HepG2 (cell line): ENCODE measurements around the gene BIRC5. TPM values are rescaled to one million over a fixed set of nuclear protein-coding genes. Genes with fewer than 3 reads are reported as not detected.
A peak's percentile ranks its signal among the peaks of the same experiment; 100 is the strongest.

Source experiments
- BORCS8-MEF2B ChIP-seq: sonication (generic); formaldehyde crosslinking; IDR thresholded peaks from 2 replicates; pipeline ENCODE4 v1.8.0; 2022; ENCODE audit warnings: mild to moderate bottlenecking, missing genetic modification reagents
- CHCHD3 ChIP-seq: sonication (generic); formaldehyde crosslinking; IDR thresholded peaks from 2 replicates; pipeline ENCODE4 v1.8.0; 2022; ENCODE audit warnings: mild to moderate bottlenecking, missing genetic modification reagents, moderate library complexity
- CREM ChIP-seq, 2 experiments: sonication (generic) in 1 of 2; formaldehyde crosslinking in 1 of 2; IDR thresholded peaks; 2 replicates each; pipeline versions ENCODE4 v1.4.0 to v1.6.1; 2016 to 2020; ENCODE audit warnings: antibody characterized with exemption in 1 of 2, mild to moderate bottlenecking in 1 of 2, missing genetic modification reagents in 1 of 2
- GABPA ChIP-seq, 2 experiments: IDR thresholded peaks; 2 replicates each; pipeline ENCODE4 v1.6.1; 2011 to 2016; ENCODE audit warnings: low read depth in 2 of 2, low read length in 1 of 2, missing biosample characterization in 1 of 2, missing genetic modification characterization in 1 of 2
- KDM1A ChIP-seq: IDR thresholded peaks from 2 replicates; pipeline ENCODE4 v1.6.1; 2016; ENCODE audit warnings: missing compliant biosample characterization
- KDM5A ChIP-seq: fragments of 200-600 bp; sonication (generic); IDR thresholded peaks from 2 replicates; pipeline ENCODE4 v1.7.0; 2018; ENCODE audit warnings: antibody characterized with exemption, mild to moderate bottlenecking, low read length, borderline replicate concordance
- KLF12 ChIP-seq: sonication (generic); formaldehyde crosslinking; IDR thresholded peaks from 2 replicates; pipeline ENCODE4 v1.4.0; 2020; ENCODE audit warnings: missing genetic modification reagents, borderline replicate concordance
- MAF1 ChIP-seq: sonication (generic); formaldehyde crosslinking; IDR thresholded peaks from 2 replicates; pipeline ENCODE4 v1.5.0; 2020; ENCODE audit warnings: missing genetic modification reagents, borderline replicate concordance
- NFRKB ChIP-seq: fragments of 450-650 bp; IDR thresholded peaks from 2 replicates; pipeline ENCODE4 v1.6.1; 2017
- NKX3-1 ChIP-seq: sonication (generic); formaldehyde crosslinking; IDR thresholded peaks from 2 replicates; pipeline ENCODE4 v1.5.0; 2020; ENCODE audit warnings: missing genetic modification reagents
- SMC3 ChIP-seq: IDR thresholded peaks from 2 replicates; pipeline ENCODE4 v1.6.1; 2011; ENCODE audit warnings: low read length, improper control_type of control experiment
- WIZ ChIP-seq: sonication (generic); formaldehyde crosslinking; IDR thresholded peaks from 2 replicates; pipeline ENCODE4 v1.5.1; 2020; ENCODE audit warnings: mild to moderate bottlenecking, missing genetic modification reagents
- ZFP41 ChIP-seq: sonication (generic); formaldehyde crosslinking; IDR thresholded peaks from 2 replicates; pipeline ENCODE4 v1.4.0; 2020; ENCODE audit warnings: mild to moderate bottlenecking, missing genetic modification reagents, borderline replicate concordance
- ZFP82 ChIP-seq: sonication (generic); formaldehyde crosslinking; IDR thresholded peaks from 2 replicates; pipeline ENCODE4 v1.5.1; 2020; ENCODE audit warnings: mild to moderate bottlenecking, missing genetic modification reagents, borderline replicate concordance
- ZNF24 ChIP-seq: fragments of 450-650 bp; IDR thresholded peaks from 2 replicates; pipeline ENCODE4 v1.6.1; 2017; ENCODE audit warnings: antibody characterized with exemption, mild to moderate bottlenecking
- ZNF451 ChIP-seq: sonication (generic); formaldehyde crosslinking; IDR thresholded peaks from 2 replicates; pipeline ENCODE4 v1.5.0; 2020; ENCODE audit warnings: mild to moderate bottlenecking, missing genetic modification reagents
- ZSCAN25 ChIP-seq: sonication (generic); formaldehyde crosslinking; IDR thresholded peaks from 2 replicates; pipeline ENCODE4 v1.8.0; 2022; ENCODE audit warnings: mild to moderate bottlenecking, missing genetic modification reagents
- polyA plus RNA-seq, 8 experiments: library from polyadenylated mRNA; depleted of rRNA in 3 of 8; stranded (reverse) in 7 of 8; unstranded in 1 of 8; fragments of >200 nt; fragmentation: Illumina TruSeq in 4 of 8; extraction: Trizol in 4 of 8; gene quantifications; 2 replicates each; pipeline versions ENCODE4 v1.2.1 to v1.2.3, GENCODE V29; 2011 to 2016; ENCODE audit warnings: low read depth in 4 of 8, missing spikeins in 1 of 8, mixed read lengths in 1 of 8; ENCODE audit not compliant: insufficient read depth in 1 of 8
- total RNA-seq, 5 experiments: library from RNA; depleted of rRNA; stranded (reverse); fragments of >200 nt; fragmentation: Illumina TruSeq; extraction: Trizol; gene quantifications; 2 replicates each; pipeline ENCODE4 v1.2.3, GENCODE V29; 2016; ENCODE audit warnings: low read depth in 1 of 5
- TF ChIP-seq, protein P1 (sequence below): sonication (generic); formaldehyde crosslinking; IDR thresholded peaks from 2 replicates; pipeline ENCODE4 v1.9.0; 2021; ENCODE audit warnings: missing genetic modification reagents, mild to moderate bottlenecking, borderline replicate concordance
- TF ChIP-seq, protein P2 (sequence below): IDR thresholded peaks from 2 replicates; pipeline ENCODE4 v1.4.0; 2020; ENCODE audit warnings: mild to moderate bottlenecking, missing genetic modification reagents
- TF ChIP-seq, protein P3 (sequence below): sonication (generic); formaldehyde crosslinking; IDR thresholded peaks from 2 replicates; pipeline ENCODE4 v1.4.0; 2020; ENCODE audit warnings: missing genetic modification reagents, borderline replicate concordance
- TF ChIP-seq, protein P4 (sequence below): IDR thresholded peaks from 2 replicates; pipeline ENCODE4 v1.6.1; 2012; ENCODE audit warnings: inconsistent platforms

The BIRC5 gene
- total and polyA plus RNA-seq, 2 of the 13 experiments (the other 11 are each of a cell fraction or from before 2014, with no cell fraction given): 30.3 to 135 TPM

DNA sequence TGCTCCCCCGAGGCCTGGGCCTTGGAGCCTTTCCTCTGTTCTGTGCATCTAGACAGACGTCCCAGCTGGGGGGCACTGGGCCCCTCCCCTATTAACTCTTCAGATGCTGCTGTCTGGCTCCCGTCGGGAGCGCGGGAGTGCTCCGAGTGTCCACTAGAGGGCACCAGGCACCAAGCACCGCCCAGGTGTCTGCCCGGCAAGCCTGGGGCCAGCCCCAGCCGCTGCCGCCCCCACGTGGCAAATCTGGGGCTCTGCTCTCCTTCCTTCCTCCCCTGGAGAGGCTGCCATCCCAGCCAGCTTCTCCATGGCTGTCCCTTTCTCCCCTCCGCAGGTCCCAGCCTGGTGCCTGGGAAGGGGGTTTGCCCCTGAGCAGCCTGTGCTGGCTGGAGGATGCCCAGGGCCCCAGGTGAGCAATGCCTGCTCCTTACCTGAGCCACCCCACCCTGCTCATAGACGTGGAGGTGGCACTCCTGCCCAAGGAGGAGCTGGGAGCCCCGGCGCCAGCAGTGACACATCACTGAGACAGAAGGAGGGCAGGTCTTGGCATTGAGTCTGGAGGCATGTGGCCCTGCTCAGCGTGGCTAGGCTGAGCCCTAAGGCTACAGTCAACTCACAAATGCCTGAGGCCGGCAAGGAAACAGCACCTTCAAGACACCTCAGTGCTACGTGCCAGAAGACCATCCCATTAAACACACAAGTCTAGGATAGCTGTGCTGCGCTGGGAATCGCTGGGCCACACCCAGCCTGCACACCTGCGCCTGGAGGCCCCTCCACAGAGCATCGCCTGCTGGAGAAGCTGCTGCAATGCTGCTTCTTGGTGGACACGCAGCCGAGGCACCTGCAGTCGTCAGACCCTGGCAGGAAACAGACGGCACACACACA is 37.1 kb downstream of the BIRC5 start (continued):
- TF ChIP-seq ZFP41 (CRISPR knock-in tag) (no peak), ZSCAN25 (no peak), BORCS8-MEF2B (CRISPR knock-in tag) (peak; percentile 92), NKX3-1 (CRISPR knock-in tag) (no peak), GABPA (IDR thresholded peaks at IDR 0.05; ENCODE audit: low read depth, low read length) (no peak), GABPA (CRISPR knock-in tag; IDR thresholded peaks at IDR 0.05; ENCODE audit: low read depth) (no peak), NFRKB (no peak), WIZ (CRISPR knock-in tag) (no peak), KLF12 (CRISPR knock-in tag) (peak; percentile 74; the same call in 1 of the 2 replicates), MAF1 (CRISPR knock-in tag) (peak; percentile 45; the same call in 1 of the 2 replicates), CHCHD3 (CRISPR knock-in tag) (no peak), KDM1A (CRISPR knock-in tag) (0 out of 2 replicates have a peak, but pooled peaks have one; percentile 29), ZFP82 (no peak), ZNF24 (0 out of 2 replicates have a peak, but pooled peaks have one; percentile 18), KDM5A (no peak), ZNF451 (CRISPR knock-in tag) (0 out of 2 replicates have a peak, but pooled peaks have one; percentile 72), SMC3 (peak; percentile 75; the same call in 1 of the 2 replicates), CREM (IDR thresholded peaks at IDR 0.05) (no peak), CREM (CRISPR knock-in tag; IDR thresholded peaks at IDR 0.05) (no peak)
- TF ChIP-seq, protein P1, sequence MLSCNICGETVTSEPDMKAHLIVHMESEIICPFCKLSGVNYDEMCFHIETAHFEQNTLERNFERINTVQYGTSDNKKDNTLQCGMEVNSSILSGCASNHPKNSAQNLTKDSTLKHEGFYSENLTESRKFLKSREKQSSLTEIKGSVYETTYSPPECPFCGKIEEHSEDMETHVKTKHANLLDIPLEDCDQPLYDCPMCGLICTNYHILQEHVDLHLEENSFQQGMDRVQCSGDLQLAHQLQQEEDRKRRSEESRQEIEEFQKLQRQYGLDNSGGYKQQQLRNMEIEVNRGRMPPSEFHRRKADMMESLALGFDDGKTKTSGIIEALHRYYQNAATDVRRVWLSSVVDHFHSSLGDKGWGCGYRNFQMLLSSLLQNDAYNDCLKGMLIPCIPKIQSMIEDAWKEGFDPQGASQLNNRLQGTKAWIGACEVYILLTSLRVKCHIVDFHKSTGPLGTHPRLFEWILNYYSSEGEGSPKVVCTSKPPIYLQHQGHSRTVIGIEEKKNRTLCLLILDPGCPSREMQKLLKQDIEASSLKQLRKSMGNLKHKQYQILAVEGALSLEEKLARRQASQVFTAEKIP (CRISPR knock-in tag): no peak
- TF ChIP-seq, protein P2, sequence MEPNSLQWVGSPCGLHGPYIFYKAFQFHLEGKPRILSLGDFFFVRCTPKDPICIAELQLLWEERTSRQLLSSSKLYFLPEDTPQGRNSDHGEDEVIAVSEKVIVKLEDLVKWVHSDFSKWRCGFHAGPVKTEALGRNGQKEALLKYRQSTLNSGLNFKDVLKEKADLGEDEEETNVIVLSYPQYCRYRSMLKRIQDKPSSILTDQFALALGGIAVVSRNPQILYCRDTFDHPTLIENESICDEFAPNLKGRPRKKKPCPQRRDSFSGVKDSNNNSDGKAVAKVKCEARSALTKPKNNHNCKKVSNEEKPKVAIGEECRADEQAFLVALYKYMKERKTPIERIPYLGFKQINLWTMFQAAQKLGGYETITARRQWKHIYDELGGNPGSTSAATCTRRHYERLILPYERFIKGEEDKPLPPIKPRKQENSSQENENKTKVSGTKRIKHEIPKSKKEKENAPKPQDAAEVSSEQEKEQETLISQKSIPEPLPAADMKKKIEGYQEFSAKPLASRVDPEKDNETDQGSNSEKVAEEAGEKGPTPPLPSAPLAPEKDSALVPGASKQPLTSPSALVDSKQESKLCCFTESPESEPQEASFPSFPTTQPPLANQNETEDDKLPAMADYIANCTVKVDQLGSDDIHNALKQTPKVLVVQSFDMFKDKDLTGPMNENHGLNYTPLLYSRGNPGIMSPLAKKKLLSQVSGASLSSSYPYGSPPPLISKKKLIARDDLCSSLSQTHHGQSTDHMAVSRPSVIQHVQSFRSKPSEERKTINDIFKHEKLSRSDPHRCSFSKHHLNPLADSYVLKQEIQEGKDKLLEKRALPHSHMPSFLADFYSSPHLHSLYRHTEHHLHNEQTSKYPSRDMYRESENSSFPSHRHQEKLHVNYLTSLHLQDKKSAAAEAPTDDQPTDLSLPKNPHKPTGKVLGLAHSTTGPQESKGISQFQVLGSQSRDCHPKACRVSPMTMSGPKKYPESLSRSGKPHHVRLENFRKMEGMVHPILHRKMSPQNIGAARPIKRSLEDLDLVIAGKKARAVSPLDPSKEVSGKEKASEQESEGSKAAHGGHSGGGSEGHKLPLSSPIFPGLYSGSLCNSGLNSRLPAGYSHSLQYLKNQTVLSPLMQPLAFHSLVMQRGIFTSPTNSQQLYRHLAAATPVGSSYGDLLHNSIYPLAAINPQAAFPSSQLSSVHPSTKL: peak; percentile 65
- TF ChIP-seq, protein P3, sequence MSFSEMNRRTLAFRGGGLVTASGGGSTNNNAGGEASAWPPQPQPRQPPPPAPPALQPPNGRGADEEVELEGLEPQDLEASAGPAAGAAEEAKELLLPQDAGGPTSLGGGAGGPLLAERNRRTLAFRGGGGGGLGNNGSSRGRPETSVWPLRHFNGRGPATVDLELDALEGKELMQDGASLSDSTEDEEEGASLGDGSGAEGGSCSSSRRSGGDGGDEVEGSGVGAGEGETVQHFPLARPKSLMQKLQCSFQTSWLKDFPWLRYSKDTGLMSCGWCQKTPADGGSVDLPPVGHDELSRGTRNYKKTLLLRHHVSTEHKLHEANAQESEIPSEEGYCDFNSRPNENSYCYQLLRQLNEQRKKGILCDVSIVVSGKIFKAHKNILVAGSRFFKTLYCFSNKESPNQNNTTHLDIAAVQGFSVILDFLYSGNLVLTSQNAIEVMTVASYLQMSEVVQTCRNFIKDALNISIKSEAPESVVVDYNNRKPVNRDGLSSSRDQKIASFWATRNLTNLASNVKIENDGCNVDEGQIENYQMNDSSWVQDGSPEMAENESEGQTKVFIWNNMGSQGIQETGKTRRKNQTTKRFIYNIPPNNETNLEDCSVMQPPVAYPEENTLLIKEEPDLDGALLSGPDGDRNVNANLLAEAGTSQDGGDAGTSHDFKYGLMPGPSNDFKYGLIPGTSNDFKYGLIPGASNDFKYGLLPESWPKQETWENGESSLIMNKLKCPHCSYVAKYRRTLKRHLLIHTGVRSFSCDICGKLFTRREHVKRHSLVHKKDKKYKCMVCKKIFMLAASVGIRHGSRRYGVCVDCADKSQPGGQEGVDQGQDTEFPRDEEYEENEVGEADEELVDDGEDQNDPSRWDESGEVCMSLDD (CRISPR knock-in tag): no peak
- TF ChIP-seq, protein P4, sequence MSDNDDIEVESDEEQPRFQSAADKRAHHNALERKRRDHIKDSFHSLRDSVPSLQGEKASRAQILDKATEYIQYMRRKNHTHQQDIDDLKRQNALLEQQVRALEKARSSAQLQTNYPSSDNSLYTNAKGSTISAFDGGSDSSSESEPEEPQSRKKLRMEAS: peak; percentile 76; the same call in 1 of the 2 replicates
